ENCODE measurements around the gene MMAA. TPM values are rescaled to one million over a fixed set of nuclear protein-coding genes. Genes with fewer than 3 reads are reported as not detected.
"Not testable (repeated sequence)": the region's sequence is repeated elsewhere in the genome, so short reads cannot be mapped to it uniquely, and the experiment has no call there.

Gene MMAA
- total RNA-seq, 1 experiment from 2014 or later: 4.0 TPM

DNA sequence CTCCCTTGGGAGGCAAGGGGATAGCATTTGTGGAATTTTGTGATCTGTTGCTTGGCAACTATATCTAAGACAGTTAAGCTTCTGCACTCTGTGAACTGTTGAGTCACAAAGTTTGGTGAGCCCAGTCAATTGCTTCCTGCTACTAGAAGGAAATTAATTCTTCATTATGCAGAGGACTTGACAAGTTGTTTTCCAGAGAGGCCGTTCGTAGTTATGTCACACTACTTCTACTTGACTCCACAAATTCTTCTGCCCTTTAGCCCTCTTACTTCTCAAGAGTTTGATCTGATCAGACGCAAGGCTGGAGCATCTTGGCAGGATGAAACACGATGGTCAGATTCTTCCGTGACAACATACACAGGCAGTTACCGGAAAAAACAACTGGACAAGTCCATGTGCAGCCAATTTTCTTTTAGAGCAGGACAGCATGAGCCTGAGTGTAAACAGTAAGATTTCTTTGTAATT lies 60.8 kb downstream of the MMAA start, which contains the start of gene C4orf51:
C4orf51 (plus strand) TSS at position 156 of the 465 bp plus-strand sequence; CDS start at position 214, 58 bp downstream.
- H3K79me2 ChIP-seq (ENCODE audit: low read length): no peaks in the 10 kb centered on the region
- H3K27ac ChIP-seq (ENCODE audit: low read length): no peak within 1 kb of the TSS
- no peak within 1 kb of the TSS for H3K4me2 ChIP-seq (ENCODE audit: low read depth, low read length, poor library complexity, severe bottlenecking)
- no peaks in the 10 kb centered on the region for H3K36me3 ChIP-seq (ENCODE audit: insufficient read depth, low read length)
- no peak for DNase-seq
- H3K4me1 ChIP-seq (ENCODE audit: low read length): no peaks in the 10 kb centered on the region
- no peaks in the 10 kb centered on the region for H3K9me3 ChIP-seq (ENCODE audit: low read length)
- no peak within 1 kb of the TSS for H2AFZ ChIP-seq (ENCODE audit: low read length)
- no peak within 1 kb of the TSS for H3K9ac ChIP-seq (ENCODE audit: low read length)
- no peaks in the 10 kb centered on the region for H3K27me3 ChIP-seq (ENCODE audit: low read length)
- H3K9me2 ChIP-seq (replicated peaks; ENCODE audit: insufficient read depth, low read length): no peaks in the 10 kb centered on the region
- H3K4me3 ChIP-seq (ENCODE audit: low read length): no peak within 1 kb of the TSS
- no peaks in the 10 kb centered on the region for H4K20me1 ChIP-seq (ENCODE audit: insufficient read depth, low read depth, low read length)

DNA sequence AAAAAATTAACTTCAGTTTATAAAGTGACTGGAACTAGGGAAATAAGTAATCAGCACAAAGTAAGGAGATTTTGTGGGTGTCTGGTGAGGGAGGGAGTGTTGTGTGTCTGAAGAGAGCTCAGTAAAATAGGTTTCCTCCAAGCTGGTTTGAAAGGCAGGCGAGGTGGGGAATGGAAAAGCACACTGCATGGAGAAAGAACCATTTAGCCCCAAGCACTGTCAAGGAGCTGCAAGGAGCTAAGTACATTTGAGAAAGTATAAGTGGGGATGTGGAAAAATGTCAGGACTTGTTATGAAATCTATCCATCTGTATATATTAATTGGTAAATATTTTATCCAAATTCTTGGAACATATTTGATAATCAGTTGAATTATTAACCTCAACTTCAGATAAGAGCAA lies 61.7 kb downstream of the MMAA start:
- Histone ChIP-seq H2AFZ (ENCODE audit: low read length) (no peak overlapping the region), H3K4me3 (ENCODE audit: low read length) (no peak overlapping the region)

DNA sequence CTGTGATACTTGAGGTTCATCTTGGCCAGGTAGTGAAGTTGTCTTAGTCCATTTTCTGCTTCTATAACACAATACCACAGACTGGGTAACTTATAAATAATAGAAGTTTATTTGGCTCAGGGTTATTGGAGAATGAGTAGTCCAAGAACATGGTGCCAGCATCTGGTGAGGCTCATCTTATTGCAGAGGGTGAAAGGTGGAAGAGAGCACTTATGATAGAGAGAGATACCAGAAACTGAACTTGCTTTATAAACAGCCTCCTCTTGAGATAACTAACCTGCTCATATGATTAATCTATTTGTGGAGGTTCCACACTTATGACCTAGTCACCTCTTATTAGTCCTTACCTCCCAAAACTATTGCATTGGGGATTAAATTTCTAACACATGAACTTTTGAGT lies 62.3 kb downstream of the MMAA start:
- H3K4me3 ChIP-seq (ENCODE audit: low read length): no peak overlapping the region
- no peak overlapping the region for H3K4me2 ChIP-seq (ENCODE audit: low read depth, low read length, poor library complexity, severe bottlenecking)
- no peaks in the 10 kb centered on the region for H4K20me1 ChIP-seq (ENCODE audit: insufficient read depth, low read depth, low read length)
- no peaks in the 10 kb centered on the region for H3K9me3 ChIP-seq (ENCODE audit: low read length)
- no peaks in the 10 kb centered on the region for H3K79me2 ChIP-seq (ENCODE audit: low read length)
- DNase-seq: no peak
- no peaks in the 10 kb centered on the region for H3K9me2 ChIP-seq (replicated peaks; ENCODE audit: insufficient read depth, low read length)
- H3K36me3 ChIP-seq (ENCODE audit: insufficient read depth, low read length): no peaks in the 10 kb centered on the region
- H2AFZ ChIP-seq (ENCODE audit: low read length): no peak overlapping the region
- H3K4me1 ChIP-seq (ENCODE audit: low read length): no peaks in the 10 kb centered on the region
- no peak overlapping the region for H3K27ac ChIP-seq (ENCODE audit: low read length)
- H3K27me3 ChIP-seq (ENCODE audit: low read length): no peaks in the 10 kb centered on the region
- H3K9ac ChIP-seq (ENCODE audit: low read length): no peak overlapping the region

More for the DNA sequence above, 61.7 kb downstream of the MMAA start:
- H3K27me3 ChIP-seq (ENCODE audit: low read length): no peaks in the 10 kb centered on the region
- no peak overlapping the region for H3K4me2 ChIP-seq (ENCODE audit: low read depth, low read length, poor library complexity, severe bottlenecking)
- DNase-seq: no peak
- H3K9me3 ChIP-seq (ENCODE audit: low read length): no peaks in the 10 kb centered on the region
- H3K27ac ChIP-seq (ENCODE audit: low read length): no peak overlapping the region
- H3K79me2 ChIP-seq (ENCODE audit: low read length): no peaks in the 10 kb centered on the region
- H3K9me2 ChIP-seq (replicated peaks; ENCODE audit: insufficient read depth, low read length): no peaks in the 10 kb centered on the region
- H3K9ac ChIP-seq (ENCODE audit: low read length): no peak overlapping the region
- H3K4me1 ChIP-seq (ENCODE audit: low read length): no peaks in the 10 kb centered on the region
- no peaks in the 10 kb centered on the region for H4K20me1 ChIP-seq (ENCODE audit: insufficient read depth, low read depth, low read length)
- no peaks in the 10 kb centered on the region for H3K36me3 ChIP-seq (ENCODE audit: insufficient read depth, low read length)

DNA sequence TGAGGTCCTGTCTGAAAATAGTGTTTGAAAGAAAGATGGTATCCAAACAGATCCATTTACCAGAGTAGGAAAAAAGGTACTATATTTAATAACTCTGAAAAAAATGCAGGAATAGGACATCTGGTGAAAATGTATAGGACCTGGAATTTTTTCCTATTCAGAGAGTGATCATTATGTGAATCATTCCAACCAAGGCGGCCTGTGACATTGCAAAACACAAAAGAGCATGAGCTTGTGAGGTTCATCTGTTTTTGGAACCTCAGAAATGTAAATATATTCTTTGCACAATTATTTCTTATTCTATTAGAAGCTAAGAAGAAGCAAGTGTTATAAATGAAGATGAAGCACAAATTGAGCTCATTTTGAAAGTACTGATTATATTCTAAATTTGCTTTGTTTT lies 62.8 kb downstream of the MMAA start:
- DNase-seq: no peak
- no peaks in the 10 kb centered on the region for H3K4me1 ChIP-seq (ENCODE audit: low read length)
- no peaks in the 10 kb centered on the region for H3K36me3 ChIP-seq (ENCODE audit: insufficient read depth, low read length)
- no peaks in the 10 kb centered on the region for H3K9me2 ChIP-seq (replicated peaks; ENCODE audit: insufficient read depth, low read length)
- no peak overlapping the region for H2AFZ ChIP-seq (ENCODE audit: low read length)
- H3K4me3 ChIP-seq (ENCODE audit: low read length): no peak overlapping the region
- no peaks in the 10 kb centered on the region for H3K9me3 ChIP-seq (ENCODE audit: low read length)
- H3K27ac ChIP-seq (ENCODE audit: low read length): no peak overlapping the region
- H3K9ac ChIP-seq (ENCODE audit: low read length): no peak overlapping the region
- H3K27me3 ChIP-seq (ENCODE audit: low read length): no peaks in the 10 kb centered on the region
- H3K4me2 ChIP-seq (ENCODE audit: low read depth, low read length, poor library complexity, severe bottlenecking): no peak overlapping the region
- H3K79me2 ChIP-seq (ENCODE audit: low read length): no peaks in the 10 kb centered on the region
- no peaks in the 10 kb centered on the region for H4K20me1 ChIP-seq (ENCODE audit: insufficient read depth, low read depth, low read length)

DNA sequence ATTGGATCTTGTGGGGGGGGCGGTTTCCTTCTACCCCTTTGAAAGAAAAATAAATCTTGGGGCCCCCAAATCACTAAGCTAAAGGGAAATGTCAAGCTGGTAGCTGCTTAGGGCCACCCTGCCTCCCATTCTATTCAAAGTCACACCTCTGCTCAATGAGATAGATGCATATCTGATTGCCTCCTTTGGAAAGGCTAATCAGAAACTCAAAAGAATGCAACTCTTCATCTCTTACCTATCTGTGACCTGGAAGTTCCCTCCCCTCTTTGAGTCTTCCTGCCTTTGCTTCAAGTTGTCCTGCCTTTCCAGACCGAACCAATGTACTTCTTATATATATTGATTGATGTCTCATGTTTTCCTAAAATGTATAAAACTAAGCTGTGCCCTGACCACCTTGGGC lies 67.8 kb downstream of the MMAA start:
- Histone ChIP-seq H4K20me1 (ENCODE audit: insufficient read depth, low read depth, low read length) (no peaks in the 10 kb centered on the region), H3K27ac (ENCODE audit: low read length) (no peak overlapping the region), H3K4me3 (ENCODE audit: low read length) (no peak overlapping the region), H3K4me1 (ENCODE audit: low read length) (no peaks in the 10 kb centered on the region), H2AFZ (ENCODE audit: low read length) (no peak overlapping the region), H3K9me2 (replicated peaks; ENCODE audit: insufficient read depth, low read length) (no peaks in the 10 kb centered on the region), H3K4me2 (ENCODE audit: low read depth, low read length, poor library complexity, severe bottlenecking) (no peak overlapping the region), H3K9me3 (ENCODE audit: low read length) (no peaks in the 10 kb centered on the region), H3K79me2 (ENCODE audit: low read length) (no peaks in the 10 kb centered on the region), H3K9ac (ENCODE audit: low read length) (no peak overlapping the region), H3K36me3 (ENCODE audit: insufficient read depth, low read length) (no peaks in the 10 kb centered on the region), H3K27me3 (ENCODE audit: low read length) (no peaks in the 10 kb centered on the region)
- no peak for DNase-seq

DNA sequence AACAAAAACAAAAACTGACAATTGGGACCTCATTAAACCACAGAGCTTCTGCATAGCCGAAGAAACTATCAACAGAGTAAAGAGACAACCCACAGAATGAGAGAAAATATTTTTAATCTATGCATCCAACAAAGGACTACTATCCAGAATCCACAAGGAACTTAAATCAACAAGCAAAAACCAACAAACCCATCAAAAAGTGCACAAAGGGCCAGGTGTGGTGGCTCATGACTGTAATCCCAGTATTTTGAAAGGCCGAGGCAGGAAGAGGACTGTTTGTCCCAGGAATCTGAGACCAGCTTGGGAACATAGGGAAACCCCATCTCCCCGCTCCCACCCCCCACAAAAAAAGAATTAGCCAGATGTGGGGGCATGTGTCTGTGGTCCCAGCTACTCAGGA lies 71.4 kb downstream of the MMAA start:
- Histone ChIP-seq H3K9me2 (replicated peaks; ENCODE audit: insufficient read depth, low read length) (no peaks in the 10 kb centered on the region), H3K4me3 (ENCODE audit: low read length) (no peak overlapping the region), H3K27me3 (ENCODE audit: low read length) (no peaks in the 10 kb centered on the region), H3K9me3 (ENCODE audit: low read length) (no peaks in the 10 kb centered on the region), H3K27ac (ENCODE audit: low read length) (no peak overlapping the region), H3K9ac (ENCODE audit: low read length) (no peak overlapping the region), H3K36me3 (ENCODE audit: insufficient read depth, low read length) (no peaks in the 10 kb centered on the region), H2AFZ (ENCODE audit: low read length) (no peak overlapping the region), H3K4me1 (ENCODE audit: low read length) (no peaks in the 10 kb centered on the region), H3K79me2 (ENCODE audit: low read length) (no peaks in the 10 kb centered on the region), H4K20me1 (ENCODE audit: insufficient read depth, low read depth, low read length) (no peaks in the 10 kb centered on the region), H3K4me2 (ENCODE audit: low read depth, low read length, poor library complexity, severe bottlenecking) (no peak overlapping the region)
- no peak for DNase-seq

DNA sequence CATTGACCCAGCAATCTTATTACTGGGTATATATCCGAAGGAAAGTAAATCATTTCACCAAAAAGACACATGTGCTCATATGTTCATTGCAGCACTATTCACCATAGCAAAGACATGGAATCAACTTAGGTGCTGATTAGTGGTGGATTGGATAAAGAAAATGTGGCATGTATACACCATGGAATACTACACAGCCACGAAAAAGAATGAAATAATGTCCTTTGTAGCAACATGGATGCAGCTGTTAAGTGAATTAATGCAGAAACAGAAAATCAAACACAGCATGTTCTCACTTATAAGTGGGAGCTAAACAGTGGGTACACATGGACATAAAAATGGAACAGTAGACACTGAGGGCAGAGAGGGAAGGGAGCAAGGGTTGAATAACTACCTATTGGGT lies 72.2 kb downstream of the MMAA start:
- not testable (repeated sequence) for H3K36me3 ChIP-seq (ENCODE audit: insufficient read depth, low read length); H3K79me2 ChIP-seq (ENCODE audit: low read length); H3K9me3 ChIP-seq (ENCODE audit: low read length); DNase-seq; H3K9me2 ChIP-seq (replicated peaks; ENCODE audit: insufficient read depth, low read length); H3K27me3 ChIP-seq (ENCODE audit: low read length); H4K20me1 ChIP-seq (ENCODE audit: insufficient read depth, low read depth, low read length); H3K9ac ChIP-seq (ENCODE audit: low read length); H2AFZ ChIP-seq (ENCODE audit: low read length); H3K27ac ChIP-seq (ENCODE audit: low read length); H3K4me3 ChIP-seq (ENCODE audit: low read length); H3K4me2 ChIP-seq (ENCODE audit: low read depth, low read length, poor library complexity, severe bottlenecking); H3K4me1 ChIP-seq (ENCODE audit: low read length)

DNA sequence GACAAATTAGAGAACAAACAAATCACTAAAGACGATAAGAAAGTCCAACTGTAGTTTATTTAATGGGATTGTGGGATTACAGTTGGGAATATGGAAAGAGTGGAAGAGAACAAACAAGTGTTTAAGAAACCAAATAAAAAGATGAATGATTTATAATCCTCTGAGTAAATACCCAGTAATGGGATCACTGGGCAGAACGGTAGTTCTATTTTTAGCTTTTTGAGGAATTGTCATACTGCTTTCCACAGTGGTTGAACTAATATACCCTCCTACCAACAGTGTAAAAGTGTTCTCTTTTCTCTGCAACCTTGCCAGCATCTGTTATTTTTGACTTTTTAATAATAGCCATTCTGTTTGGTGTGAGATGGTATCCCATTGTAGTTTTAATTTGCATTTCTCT lies 75.7 kb downstream of the MMAA start:
- Histone ChIP-seq H3K4me1 (ENCODE audit: low read length) (no peaks in the 10 kb centered on the region), H3K36me3 (ENCODE audit: insufficient read depth, low read length) (no peaks in the 10 kb centered on the region), H3K4me3 (ENCODE audit: low read length) (no peak overlapping the region), H3K27ac (ENCODE audit: low read length) (no peak overlapping the region), H4K20me1 (ENCODE audit: insufficient read depth, low read depth, low read length) (no peaks in the 10 kb centered on the region), H2AFZ (ENCODE audit: low read length) (no peak overlapping the region), H3K9me2 (replicated peaks; ENCODE audit: insufficient read depth, low read length) (no peaks in the 10 kb centered on the region), H3K4me2 (ENCODE audit: low read depth, low read length, poor library complexity, severe bottlenecking) (no peak overlapping the region), H3K9ac (ENCODE audit: low read length) (no peak overlapping the region), H3K27me3 (ENCODE audit: low read length) (no peaks in the 10 kb centered on the region), H3K79me2 (ENCODE audit: low read length) (no peaks in the 10 kb centered on the region), H3K9me3 (ENCODE audit: low read length) (no peaks in the 10 kb centered on the region)
- DNase-seq: no peak

DNA sequence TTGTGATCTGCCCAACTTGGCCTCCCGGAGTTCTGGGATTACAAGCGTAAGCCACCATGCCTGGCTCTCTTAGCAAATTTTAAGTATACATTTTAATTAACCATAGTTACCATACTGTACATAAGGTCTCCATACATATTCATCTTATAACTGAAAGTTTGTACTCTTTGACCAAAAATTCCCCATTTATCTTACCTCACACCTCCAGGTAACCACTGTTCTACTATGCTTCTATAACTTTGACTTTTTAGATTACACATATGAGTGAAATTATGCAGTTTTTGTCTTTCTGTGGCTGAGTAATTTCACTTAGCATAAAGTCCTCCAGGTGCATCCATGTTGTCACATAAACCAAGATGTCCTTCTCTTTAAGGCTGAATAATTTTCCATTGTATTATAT lies 78.1 kb downstream of the MMAA start:
- Histone ChIP-seq H3K4me3 (ENCODE audit: low read length) (no peak overlapping the region), H3K4me2 (ENCODE audit: low read depth, low read length, poor library complexity, severe bottlenecking) (no peak overlapping the region), H4K20me1 (ENCODE audit: insufficient read depth, low read depth, low read length) (no peaks in the 10 kb centered on the region), H3K9me2 (replicated peaks; ENCODE audit: insufficient read depth, low read length) (no peaks in the 10 kb centered on the region), H3K79me2 (ENCODE audit: low read length) (no peaks in the 10 kb centered on the region), H3K36me3 (ENCODE audit: insufficient read depth, low read length) (no peaks in the 10 kb centered on the region), H3K9ac (ENCODE audit: low read length) (no peak overlapping the region), H3K27ac (ENCODE audit: low read length) (no peak overlapping the region), H2AFZ (ENCODE audit: low read length) (no peak overlapping the region), H3K9me3 (ENCODE audit: low read length) (no peaks in the 10 kb centered on the region), H3K27me3 (ENCODE audit: low read length) (no peaks in the 10 kb centered on the region), H3K4me1 (ENCODE audit: low read length) (no peaks in the 10 kb centered on the region)
- DNase-seq: no peak
